ENCODE results near the gene NDST1. TPM values are rescaled to one million over a fixed set of nuclear protein-coding genes. Genes with fewer than 3 reads are reported as not detected.

The NDST1 gene
- polyA plus RNA-seq, 1 of the 3 experiments (the other 2 are of a cell fraction): 29.2 TPM

GRCh38 chr5:150600616-150601490 lies 92.9 kb downstream of the NDST1 start (continued):
- TF ChIP-seq FOXM1 (IDR thresholded peaks at IDR 0.05; ENCODE audit: low read depth): no peak
- TF ChIP-seq ELF1 (IDR thresholded peaks at IDR 0.05): no peak
- no peak for TF ChIP-seq FOSL2 (IDR thresholded peaks at IDR 0.05; ENCODE audit: borderline replicate concordance, low read depth)
- no peak for TF ChIP-seq EZH2phosphoT487 (IDR thresholded peaks at IDR 0.05; ENCODE audit: borderline replicate concordance, low read depth)
- TF ChIP-seq TCF12 (IDR thresholded peaks at IDR 0.05): peak; percentile 99
- peak; percentile 77 for TF ChIP-seq POLR2AphosphoS5 (IDR thresholded peaks at IDR 0.05; ENCODE audit: low read depth, low read length)
- TF ChIP-seq USF1 (IDR thresholded peaks at IDR 0.05; ENCODE audit: borderline replicate concordance, low read depth): 0 out of 2 replicates have a peak, but pooled peaks have one; percentile 19
- no peak for TF ChIP-seq ZBTB33 (IDR thresholded peaks at IDR 0.05; ENCODE audit: borderline replicate concordance, low read depth)
- peak; percentile 85; the same call in 1 of the 2 replicates for TF ChIP-seq RCOR1 (IDR thresholded peaks at IDR 0.05; ENCODE audit: low read length)
- TF ChIP-seq FOXJ3 (CRISPR knock-in tag; IDR thresholded peaks at IDR 0.05): peak; percentile 91
- TF ChIP-seq MEF2A (IDR thresholded peaks at IDR 0.05; ENCODE audit: borderline replicate concordance, low read depth): no peak
- no peak for TF ChIP-seq NRF1 (IDR thresholded peaks at IDR 0.05; ENCODE audit: low read depth, low read length)
- peak; percentile 16; the same call in 1 of the 2 replicates for TF ChIP-seq RAD21 (IDR thresholded peaks at IDR 0.05; ENCODE audit: low read length)
- TF ChIP-seq GABPA (IDR thresholded peaks at IDR 0.05; ENCODE audit: low read depth): no peak
- TF ChIP-seq TAF1 (IDR thresholded peaks at IDR 0.05; ENCODE audit: borderline replicate concordance, low read depth, low read length): no peak
- TF ChIP-seq NFIC (IDR thresholded peaks at IDR 0.05; ENCODE audit: borderline replicate concordance): peak; percentile 84
- no peak for TF ChIP-seq YY1 (IDR thresholded peaks at IDR 0.05; ENCODE audit: low read depth)
- no peak; the same call in 1 of the 2 replicates for TF ChIP-seq GATA2 (CRISPR knock-in tag; IDR thresholded peaks at IDR 0.05)
- TF ChIP-seq RXRA (IDR thresholded peaks at IDR 0.05; ENCODE audit: borderline replicate concordance, low read depth): peak; percentile 33; the same call in 1 of the 2 replicates
- TF ChIP-seq SIN3A (IDR thresholded peaks at IDR 0.05; ENCODE audit: borderline replicate concordance, low read depth, low read length): no peak
- no peak for TF ChIP-seq JUND (IDR thresholded peaks at IDR 0.05)
- TF ChIP-seq RFX5 (IDR thresholded peaks at IDR 0.05; ENCODE audit: low read length): no peak
- TF ChIP-seq USF2 (IDR thresholded peaks at IDR 0.05; ENCODE audit: borderline replicate concordance, low read depth, low read length): no peak
- TF ChIP-seq REST (IDR thresholded peaks at IDR 0.05; ENCODE audit: low read depth, low read length): 0 out of 2 replicates have a peak, but pooled peaks have one; percentile 51
- peak; percentile 82 to 96 for TF ChIP-seq EP300 (IDR thresholded peaks at IDR 0.05; ENCODE audit: borderline replicate concordance in 1 of 2, low read depth in 1 of 2, low read length in 1 of 2)
- no peak for TF ChIP-seq SMC3 (IDR thresholded peaks at IDR 0.05; ENCODE audit: low read depth, low read length)
